DOHH2 (cell line): ENCODE results near the gene RAB28.

Experiments used
- H3F3A ChIP-seq: fragments of 200-600 bp; sonication (generic), shearing (Covaris generic); 2 replicates; pipeline ENCODE4 v1.6.0; 2016; ENCODE audit warnings: antibody characterized with exemption, mild to moderate bottlenecking; ENCODE audit not compliant: control insufficient read depth, insufficient read depth
- H3K27ac ChIP-seq: fragments of 200-600 bp; sonication (generic); 2 replicates; pipeline ENCODE4 v1.5.1; 2014; ENCODE audit warnings: low read depth, mild to moderate bottlenecking, low read length, moderate library complexity
- H3K27me3 ChIP-seq: fragments of 200-600 bp; sonication (generic); 2 replicates; pipeline ENCODE4 v1.6.1; 2014; ENCODE audit warnings: mild to moderate bottlenecking, low read length, mixed read lengths; ENCODE audit not compliant: control insufficient read depth
- H3K36me3 ChIP-seq: fragments of 200-600 bp; sonication (generic); 2 replicates; pipeline ENCODE4 v1.6.1; 2014; ENCODE audit warnings: mild to moderate bottlenecking, low read length, moderate library complexity, mixed read lengths; ENCODE audit not compliant: control insufficient read depth
- H3K4me1 ChIP-seq: fragments of 200-600 bp; sonication (generic); 2 replicates; pipeline ENCODE4 v1.6.1; 2014; ENCODE audit warnings: mild to moderate bottlenecking, low read length, mixed read lengths; ENCODE audit not compliant: control insufficient read depth
- H3K4me2 ChIP-seq: fragments of 200-600 bp; sonication (generic); 2 replicates; pipeline ENCODE4 v1.6.0; 2014; ENCODE audit warnings: mild to moderate bottlenecking, low read length, moderate library complexity
- H3K4me3 ChIP-seq: fragments of 200-600 bp; sonication (generic); 2 replicates; pipeline ENCODE4 v1.5.1; 2014; ENCODE audit warnings: mild to moderate bottlenecking, low read length, mixed read lengths
- H3K79me2 ChIP-seq: fragments of 200-600 bp; sonication (generic); 2 replicates; pipeline ENCODE4 v1.6.1; 2014; ENCODE audit warnings: mild to moderate bottlenecking, low read length, mixed read lengths; ENCODE audit not compliant: control insufficient read depth
- H3K9me2 ChIP-seq: fragments of 200-600 bp; sonication (generic); replicated peaks from 2 replicates; pipeline ENCODE4 v1.6.1; 2014; ENCODE audit warnings: mild to moderate bottlenecking, low read length, mixed read lengths; ENCODE audit not compliant: control insufficient read depth
- H3K9me3 ChIP-seq: fragments of 200-600 bp; sonication (generic); 2 replicates; pipeline ENCODE4 v1.6.1; 2014; ENCODE audit warnings: antibody characterized with exemption, low read length, mixed read lengths; ENCODE audit not compliant: control insufficient read depth, insufficient read depth
- H4K20me1 ChIP-seq: fragments of 200-600 bp; sonication (generic); 2 replicates; pipeline ENCODE4 v1.6.0; 2014; ENCODE audit warnings: low read depth, mild to moderate bottlenecking, antibody characterized with exemption, low read length, moderate library complexity; ENCODE audit not compliant: control insufficient read depth, insufficient read depth
- EZH2phosphoT487 ChIP-seq: fragments of 200-600 bp; sonication (generic); IDR thresholded peaks from 2 replicates; pipeline ENCODE4 v1.6.1; 2017; ENCODE audit warnings: borderline replicate concordance, mild to moderate bottlenecking, antibody characterized with exemption, low read length, moderate library complexity, mixed read lengths
- TF ChIP-seq, protein P1 (sequence below): fragments of 200-600 bp; sonication (generic); IDR thresholded peaks from one replicate; pipeline ENCODE4 v1.5.1; 2014; ENCODE audit warnings: antibody characterized with exemption, mild to moderate bottlenecking, low read depth, low read length; ENCODE audit not compliant: poor library complexity, severe bottlenecking

Gene RAB28

DNA sequence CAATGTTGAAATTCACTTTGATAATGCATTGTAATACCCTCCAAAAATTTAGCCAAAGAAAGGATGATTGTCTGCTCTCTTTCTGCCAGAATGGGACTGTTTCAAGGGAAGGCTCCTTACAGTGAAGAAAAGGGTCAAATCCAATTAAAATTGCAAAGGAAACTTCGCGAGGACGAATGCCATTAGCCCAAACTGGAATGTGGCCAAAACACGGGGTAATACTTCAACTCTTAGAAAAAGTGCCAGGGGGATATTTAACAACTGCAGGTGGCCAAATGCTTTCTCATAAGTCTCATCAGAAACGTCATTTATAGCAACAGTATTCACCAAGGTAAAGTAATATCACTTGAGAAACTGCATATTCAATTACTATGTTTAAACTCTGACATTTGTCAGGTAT is 31.1 kb upstream of the RAB28 start:
- Histone ChIP-seq H4K20me1 (no peaks in the 10 kb centered on the region), H3K4me2 (no peak overlapping the region), H3K4me1 (no peaks in the 10 kb centered on the region), H3K27me3 (0 out of 2 replicates have a peak, but pooled peaks cover 6% of the 10 kb centered on the region), H3K79me2 (no peaks in the 10 kb centered on the region), H3K4me3 (no peak overlapping the region), H3K36me3 (no peaks in the 10 kb centered on the region), H3K9me2 (no peaks in the 10 kb centered on the region), H3K9me3 (no peaks in the 10 kb centered on the region), H3K27ac (no peak overlapping the region), H3F3A (no peaks in the 10 kb centered on the region)
- TF ChIP-seq, protein P1, sequence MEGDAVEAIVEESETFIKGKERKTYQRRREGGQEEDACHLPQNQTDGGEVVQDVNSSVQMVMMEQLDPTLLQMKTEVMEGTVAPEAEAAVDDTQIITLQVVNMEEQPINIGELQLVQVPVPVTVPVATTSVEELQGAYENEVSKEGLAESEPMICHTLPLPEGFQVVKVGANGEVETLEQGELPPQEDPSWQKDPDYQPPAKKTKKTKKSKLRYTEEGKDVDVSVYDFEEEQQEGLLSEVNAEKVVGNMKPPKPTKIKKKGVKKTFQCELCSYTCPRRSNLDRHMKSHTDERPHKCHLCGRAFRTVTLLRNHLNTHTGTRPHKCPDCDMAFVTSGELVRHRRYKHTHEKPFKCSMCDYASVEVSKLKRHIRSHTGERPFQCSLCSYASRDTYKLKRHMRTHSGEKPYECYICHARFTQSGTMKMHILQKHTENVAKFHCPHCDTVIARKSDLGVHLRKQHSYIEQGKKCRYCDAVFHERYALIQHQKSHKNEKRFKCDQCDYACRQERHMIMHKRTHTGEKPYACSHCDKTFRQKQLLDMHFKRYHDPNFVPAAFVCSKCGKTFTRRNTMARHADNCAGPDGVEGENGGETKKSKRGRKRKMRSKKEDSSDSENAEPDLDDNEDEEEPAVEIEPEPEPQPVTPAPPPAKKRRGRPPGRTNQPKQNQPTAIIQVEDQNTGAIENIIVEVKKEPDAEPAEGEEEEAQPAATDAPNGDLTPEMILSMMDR, result no peak
- TF ChIP-seq EZH2phosphoT487, result no peak

DNA sequence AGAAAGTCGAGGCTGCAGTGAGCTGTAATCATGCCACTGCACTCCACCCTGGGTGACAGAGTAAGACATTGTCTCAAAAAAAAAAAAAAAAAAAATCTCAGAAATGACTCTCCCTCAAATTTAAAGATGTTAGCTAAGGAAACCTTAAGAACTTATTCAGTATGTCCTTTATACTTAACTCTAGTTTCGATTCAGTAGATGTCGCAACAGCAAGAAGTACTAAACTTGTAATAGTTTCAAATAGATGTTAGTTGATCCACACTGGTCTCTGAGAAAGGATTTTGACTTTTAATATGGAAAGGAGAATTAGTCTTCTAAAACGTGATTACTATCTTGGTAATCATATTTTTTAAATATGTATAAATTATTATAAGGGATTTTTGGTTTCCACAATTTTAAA is 30.6 kb upstream of the RAB28 start:
- H3K36me3 ChIP-seq, result no peaks in the 10 kb centered on the region
- H3K4me3 ChIP-seq, result no peak overlapping the region
- no peaks in the 10 kb centered on the region for H4K20me1 ChIP-seq
- no peaks in the 10 kb centered on the region for H3F3A ChIP-seq
- H3K79me2 ChIP-seq, result no peaks in the 10 kb centered on the region
- H3K4me2 ChIP-seq, result no peak overlapping the region
- 0 out of 2 replicates have a peak, but pooled peaks cover 6% of the 10 kb centered on the region for H3K27me3 ChIP-seq
- no peak overlapping the region for H3K27ac ChIP-seq
- no peaks in the 10 kb centered on the region for H3K9me3 ChIP-seq
- TF ChIP-seq EZH2phosphoT487, result no peak
- TF ChIP-seq, protein P1, result no peak
- H3K9me2 ChIP-seq, result no peaks in the 10 kb centered on the region
- no peaks in the 10 kb centered on the region for H3K4me1 ChIP-seq

DNA sequence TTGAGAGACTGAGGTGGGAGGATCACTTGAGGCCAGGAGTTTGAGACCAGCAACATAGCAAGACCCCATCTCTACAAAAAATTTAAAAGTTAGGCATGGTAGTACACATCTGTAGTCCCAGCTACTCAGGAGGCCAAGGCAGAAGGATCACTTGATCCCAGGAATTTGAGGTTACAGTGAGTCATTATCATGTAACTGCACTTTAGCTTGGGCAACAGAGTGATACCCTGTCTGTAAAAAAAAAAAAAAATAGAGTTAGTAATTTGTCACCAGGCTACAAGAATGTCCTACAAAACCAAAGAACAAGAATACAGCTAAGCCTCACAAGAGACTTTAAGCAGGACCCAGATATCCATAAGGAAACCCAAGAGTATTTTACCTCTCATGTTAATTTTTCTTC is 27.0 kb upstream of the RAB28 start:
- Histone ChIP-seq H3K4me2 (no peak overlapping the region), H3K9me2 (no peaks in the 10 kb centered on the region), H3K27ac (no peak overlapping the region), H3K9me3 (no peaks in the 10 kb centered on the region), H3K36me3 (no peaks in the 10 kb centered on the region), H3K4me1 (no peaks in the 10 kb centered on the region), H3K4me3 (no peak overlapping the region), H3F3A (no peaks in the 10 kb centered on the region), H3K79me2 (no peaks in the 10 kb centered on the region), H3K27me3 (no peaks in the 10 kb centered on the region; the same call in 1 of the 2 replicates), H4K20me1 (no peaks in the 10 kb centered on the region)
- TF ChIP-seq EZH2phosphoT487, result no peak
- TF ChIP-seq, protein P1, result no peak

DNA sequence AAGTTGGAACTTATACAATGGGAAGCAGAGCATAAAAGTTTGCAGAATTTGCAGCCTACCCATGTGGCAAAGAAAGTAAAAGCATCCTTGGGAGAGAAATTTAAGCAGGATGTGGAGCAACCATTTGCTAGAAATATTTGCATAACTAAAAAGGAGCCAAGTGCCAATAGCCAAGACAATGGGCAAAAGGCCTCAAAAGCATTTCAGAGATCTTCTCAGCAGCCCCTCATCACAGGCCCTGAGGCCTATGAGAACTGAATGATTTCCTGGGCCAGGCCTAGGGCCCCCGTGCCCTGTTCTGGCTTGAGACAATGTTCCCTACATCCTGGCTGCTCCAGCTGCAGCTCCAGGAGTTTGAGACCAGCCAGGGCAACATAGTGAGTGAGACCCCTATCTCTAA is 25.3 kb upstream of the RAB28 start:
- TF ChIP-seq EZH2phosphoT487, result no peak
- TF ChIP-seq, protein P1, result no peak
- Histone ChIP-seq H3K36me3 (no peaks in the 10 kb centered on the region), H3K27ac (no peak overlapping the region), H3K4me1 (no peaks in the 10 kb centered on the region), H3F3A (no peaks in the 10 kb centered on the region), H3K9me3 (no peaks in the 10 kb centered on the region), H3K4me3 (no peak overlapping the region), H3K4me2 (no peak overlapping the region), H4K20me1 (no peaks in the 10 kb centered on the region), H3K27me3 (no peaks in the 10 kb centered on the region; the same call in 1 of the 2 replicates), H3K79me2 (no peaks in the 10 kb centered on the region), H3K9me2 (no peaks in the 10 kb centered on the region)
